HL-60 (cell line): ENCODE data around the gene RALY.

Source experiments
- DNase-seq, 2 experiments: peaks; one replicate each; pipeline ENCODE4 v3.0.0-alpha.2; 2010 to 2020; ENCODE audit warnings: low read depth in 1 of 2, low spot score in 1 of 2
- H3K27ac ChIP-seq: fragments of 250-450 bp; sonication (Bioruptor Pico); replicated peaks from 2 replicates; pipeline ENCODE4 v1.5.1; 2020; ENCODE audit warnings: mild to moderate bottlenecking, moderate library complexity
- H3K27me3 ChIP-seq: fragments of 250-450 bp; sonication (Bioruptor Pico); 2 replicates; pipeline ENCODE4 v1.5.1; 2021; ENCODE audit warnings: mild to moderate bottlenecking, moderate library complexity; ENCODE audit not compliant: insufficient read depth, poor library complexity, severe bottlenecking
- H3K4me3 ChIP-seq: replicated peaks from 2 replicates; pipeline ENCODE4 v1.5.1; 2011; ENCODE audit warnings: mild to moderate bottlenecking, control low read depth, low read length; ENCODE audit not compliant: insufficient read depth
- CTCF ChIP-seq: IDR thresholded peaks from one replicate; pipeline ENCODE4 v1.5.1; 2011; ENCODE audit warnings: low read length, control low read depth, inconsistent platforms; ENCODE audit not compliant: insufficient read depth
- GABPA ChIP-seq: IDR thresholded peaks from 2 replicates; pipeline ENCODE4 v1.6.1; 2012; ENCODE audit warnings: low read depth
- POLR2AphosphoS5 ChIP-seq: IDR thresholded peaks from 2 replicates; pipeline ENCODE4 v1.6.1; 2012; ENCODE audit warnings: low read depth
- REST ChIP-seq: IDR thresholded peaks from 2 replicates; pipeline ENCODE4 v1.6.1; 2012; ENCODE audit warnings: low read depth; ENCODE audit not compliant: insufficient replicate concordance
- SPI1 ChIP-seq: IDR thresholded peaks from 2 replicates; pipeline ENCODE4 v1.6.1; 2012; ENCODE audit warnings: low read depth, mild to moderate bottlenecking, borderline replicate concordance

Gene RALY

DNA sequence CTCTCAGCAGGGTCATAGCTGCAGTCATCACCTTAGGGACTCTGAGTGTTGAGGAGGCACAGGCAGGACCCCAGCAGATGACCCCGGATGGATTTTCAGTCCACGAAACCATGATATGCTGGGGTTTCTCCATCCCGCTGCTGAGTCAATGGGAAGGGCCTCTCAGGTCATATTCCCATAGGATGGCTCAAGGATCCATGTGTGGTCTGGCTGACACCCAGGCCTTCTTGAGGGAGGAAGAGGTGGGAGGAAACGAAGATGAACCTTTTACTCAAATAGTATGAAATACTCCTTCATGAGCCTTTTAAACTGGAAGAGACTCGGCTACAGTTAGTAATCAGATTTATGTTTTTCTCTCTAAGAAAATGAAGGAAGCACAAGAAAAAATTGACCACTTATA is 10.3 kb upstream of the RALY start:
- H3K4me3 ChIP-seq, result no peak overlapping the region
- no peak overlapping the region for H3K27ac ChIP-seq
- H3K27me3 ChIP-seq, result no peaks in the 10 kb centered on the region
- no peak for DNase-seq
- no peak for TF ChIP-seq GABPA
- no peak for TF ChIP-seq CTCF
- no peak for TF ChIP-seq SPI1
- TF ChIP-seq POLR2AphosphoS5, result no peak
- TF ChIP-seq REST, result no peak

DNA sequence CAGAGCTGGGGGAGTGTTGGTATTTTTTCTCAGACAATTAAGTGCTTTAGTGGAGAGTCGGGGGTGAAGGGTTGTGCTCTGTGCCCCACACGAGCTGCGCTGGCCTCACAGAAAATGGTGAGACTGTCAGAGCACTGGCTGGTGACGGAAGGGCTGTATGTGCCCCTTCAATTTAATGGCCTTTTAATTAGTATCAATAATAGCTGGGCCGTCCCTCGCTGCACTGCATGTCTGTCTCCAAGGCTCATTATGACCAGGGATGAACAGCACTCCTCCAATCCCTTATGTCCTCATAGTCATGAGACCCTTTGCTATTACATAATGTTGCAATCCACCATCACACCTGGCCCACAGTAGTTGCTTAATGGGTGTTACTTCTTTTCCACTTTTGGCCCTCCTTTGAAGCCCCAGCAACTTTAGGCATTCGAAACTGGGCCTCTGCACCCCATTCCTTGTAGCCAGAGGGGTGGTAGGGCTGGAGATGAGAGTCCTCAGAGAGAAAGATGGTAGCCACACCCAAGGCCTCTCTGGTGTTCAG is 9.5 kb upstream of the RALY start:
- no peak for DNase-seq
- TF ChIP-seq REST (no peak), GABPA (no peak), POLR2AphosphoS5 (no peak), CTCF (no peak), SPI1 (no peak)
- H3K27me3 ChIP-seq, result no peaks in the 10 kb centered on the region
- H3K4me3 ChIP-seq, result no peak overlapping the region
- no peak overlapping the region for H3K27ac ChIP-seq

DNA sequence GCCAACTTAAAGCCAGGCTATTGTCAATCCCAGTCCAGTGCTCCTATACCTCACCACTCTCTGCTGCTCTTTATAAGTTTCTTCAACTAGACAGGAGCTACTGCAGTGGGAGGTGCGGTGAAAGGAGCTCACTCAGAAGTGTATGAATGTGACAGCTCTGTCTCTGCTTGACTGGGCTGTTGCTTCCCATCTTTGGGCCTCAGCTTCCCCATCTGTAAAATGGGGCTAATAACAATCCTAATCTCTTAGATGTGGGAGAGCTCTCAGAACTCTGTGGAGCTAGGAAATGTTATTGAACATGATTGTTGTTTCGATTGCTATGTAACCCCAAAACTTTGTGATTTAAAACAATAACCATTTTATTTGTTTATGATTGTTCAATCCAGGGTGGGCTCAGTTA is 8.4 kb upstream of the RALY start:
- TF ChIP-seq REST, result no peak
- no peak for TF ChIP-seq SPI1
- no peak for TF ChIP-seq CTCF
- TF ChIP-seq GABPA, result no peak
- TF ChIP-seq POLR2AphosphoS5, result no peak
- Histone ChIP-seq H3K27me3 (no peaks in the 10 kb centered on the region), H3K4me3 (no peak overlapping the region), H3K27ac (no peak overlapping the region)
- DNase-seq, result no peak
